Measurements from ENCODE around the gene GIMAP1.
A peak's percentile ranks its signal among the peaks of the same experiment; 100 is the strongest.
"Not testable (repeated sequence)": the region's sequence is repeated elsewhere in the genome, so short reads cannot be mapped to it uniquely, and the experiment has no call there.

Gene GIMAP1

DNA sequence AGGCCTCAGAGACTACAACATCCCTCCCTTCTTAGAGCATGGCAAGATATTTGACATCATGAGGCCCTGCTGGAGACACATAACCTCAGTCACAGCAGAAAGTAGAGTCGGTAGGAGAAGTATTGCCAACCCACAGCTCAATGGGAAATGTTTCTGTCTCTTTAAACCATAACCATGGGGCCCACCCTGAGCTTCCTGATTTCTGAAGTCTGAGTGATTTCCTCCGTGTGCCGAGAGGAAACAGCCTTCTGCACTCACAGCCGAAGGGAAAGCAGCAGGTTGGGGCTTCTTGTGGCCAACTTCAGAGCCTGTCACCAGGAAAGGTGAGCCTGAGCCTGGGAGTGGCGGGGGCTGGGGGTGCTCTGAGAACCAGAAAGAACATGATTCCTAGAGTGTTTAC is at the start of gene GIMAP1:
TSS of gene GIMAP1 (plus strand) at position 246 of the 400 bp plus-strand sequence. CDS start 2,435 bp downstream, outside the sequence.
- peak in 2 of 3 donors; percentile 56 to 59 for DNase-seq (ENCODE audit: low read depth in 3 of 3, low spot score in 1 of 3)

GRCh38 chr7:150668472-150668911 is 47.9 kb upstream of the GIMAP1 start:
- peak in 1 of 3 donors; percentile 44 for DNase-seq (ENCODE audit: low read depth in 3 of 3, low spot score in 1 of 3)

DNA sequence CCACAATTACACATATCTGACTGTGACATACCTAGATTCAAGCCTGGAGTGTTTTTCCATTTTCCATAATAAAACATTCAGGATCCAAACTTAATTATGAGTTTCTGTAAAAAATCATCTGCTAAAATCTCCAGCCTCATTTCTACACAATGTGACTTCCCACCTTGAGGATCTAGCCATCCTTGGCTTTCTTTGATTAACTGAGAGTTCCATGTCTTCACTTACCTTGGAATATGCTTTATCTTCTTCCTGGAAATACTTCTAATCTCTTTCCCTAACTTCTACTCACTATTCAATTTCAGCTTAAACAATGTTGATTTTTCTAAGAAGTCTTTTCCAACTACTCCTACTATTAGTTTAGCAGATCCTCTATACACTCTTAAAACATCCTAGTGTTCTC is 47.4 kb upstream of the GIMAP1 start:
- no peak for DNase-seq (ENCODE audit: low read depth in 3 of 3, low spot score in 1 of 3)

DNA sequence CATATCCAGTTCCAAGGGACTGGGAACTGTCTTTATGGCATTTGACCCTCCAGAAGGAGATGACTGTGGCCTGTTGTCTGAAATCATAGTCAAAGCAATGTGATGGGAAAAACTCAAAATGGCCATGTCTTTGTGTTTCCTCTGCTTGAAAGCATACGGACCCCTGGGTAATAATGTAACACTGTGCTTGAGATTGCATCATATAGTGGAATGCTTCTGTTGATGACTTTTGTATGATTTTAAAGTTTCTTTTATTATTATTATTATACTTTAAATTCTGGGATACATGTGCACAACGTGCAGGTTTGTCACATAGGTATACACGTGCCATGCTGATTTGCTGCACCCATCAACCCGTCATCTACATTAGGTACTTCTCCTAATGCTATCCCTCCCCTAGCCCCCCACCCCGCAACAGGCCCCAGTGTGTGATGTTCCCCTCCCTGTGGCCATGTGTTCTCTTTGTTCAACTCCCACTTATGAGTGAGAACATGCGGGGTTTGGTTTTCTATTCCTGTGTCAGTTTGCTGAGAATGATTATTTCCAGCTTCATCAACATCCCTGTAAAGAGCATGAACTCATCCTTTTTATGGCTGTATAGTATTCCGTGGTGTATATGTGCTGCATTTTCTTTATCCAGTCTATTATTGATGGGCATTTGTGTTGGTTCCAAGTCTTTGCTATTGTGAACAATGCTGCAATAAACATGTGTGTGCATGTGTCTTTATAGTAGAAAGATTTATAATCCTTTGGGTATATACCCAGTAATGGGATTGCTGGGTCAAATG is 44.4 kb upstream of the GIMAP1 start:
- DNase-seq (ENCODE audit: low read depth in 3 of 3, low spot score in 1 of 3) = not testable (repeated sequence)

- DNase-seq (ENCODE audit: low read depth in 3 of 3, low spot score in 1 of 3) = no peak
Measured at GRCh38 chr7:150675714-150676113, 40.7 kb upstream of the GIMAP1 start.

DNA sequence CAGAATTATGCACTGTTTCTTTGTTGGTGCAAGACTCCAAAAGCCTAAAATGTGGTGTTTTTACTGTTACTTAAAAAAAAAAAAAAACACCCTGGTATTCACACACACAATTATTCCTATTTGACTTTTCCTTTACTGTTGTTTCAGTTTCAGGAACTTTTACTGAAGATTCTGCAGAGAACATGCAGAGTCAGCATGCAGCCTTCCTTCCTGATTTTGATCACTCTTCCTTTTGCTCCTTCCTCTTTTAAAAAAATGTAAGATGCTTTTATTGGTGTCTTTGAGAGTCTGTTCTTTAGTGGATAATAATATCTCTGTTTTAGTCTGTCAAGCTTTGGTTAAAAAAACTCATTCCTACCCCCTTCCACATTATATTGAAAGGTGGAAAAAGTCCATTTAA is 40.1 kb upstream of the GIMAP1 start:
- DNase-seq (ENCODE audit: low read depth in 3 of 3, low spot score in 1 of 3) = not testable (repeated sequence)

DNA sequence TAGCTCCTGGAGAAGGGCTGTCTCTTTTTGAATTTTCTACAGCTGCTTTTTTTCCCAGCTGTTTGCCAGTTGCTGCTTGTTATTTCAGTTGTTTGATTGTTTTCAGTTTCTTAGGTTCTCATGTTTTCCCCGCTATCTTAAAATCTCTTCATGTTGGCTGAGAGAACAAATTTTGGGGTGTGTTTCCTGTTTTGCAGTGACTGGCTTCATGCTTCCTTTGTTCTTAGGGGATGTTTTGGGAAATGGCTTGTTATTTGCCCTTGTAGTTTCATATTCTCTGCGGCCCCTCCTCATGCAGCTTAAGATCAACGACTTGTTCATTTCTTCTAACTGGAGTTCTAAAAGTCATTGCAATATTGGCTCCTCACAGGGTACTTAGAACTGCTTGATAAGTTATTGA is 39.6 kb upstream of the GIMAP1 start:
- DNase-seq (ENCODE audit: low read depth in 3 of 3, low spot score in 1 of 3) = not testable (repeated sequence)

- DNase-seq (ENCODE audit: low read depth in 3 of 3, low spot score in 1 of 3) = not testable (repeated sequence)
Measured at GRCh38 chr7:150678601-150679000, 37.8 kb upstream of the GIMAP1 start.

DNA sequence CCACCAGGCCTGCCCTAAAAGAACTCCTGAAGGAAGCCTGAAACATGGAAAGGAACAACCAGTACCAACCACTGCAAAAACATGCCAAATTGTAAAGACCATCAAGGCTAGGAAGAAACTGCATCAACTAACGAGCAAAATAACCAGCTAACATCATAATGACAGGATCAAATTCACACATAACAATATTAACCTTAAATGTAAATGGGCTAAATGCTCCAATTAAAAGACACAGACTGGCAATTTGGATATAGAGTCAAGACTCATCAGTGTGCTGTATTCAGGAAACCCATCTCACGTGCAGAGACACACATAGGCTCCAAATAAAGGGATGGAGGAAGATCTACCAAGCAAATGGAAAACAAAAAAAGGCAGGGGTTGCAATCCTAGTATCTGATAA is 36.0 kb upstream of the GIMAP1 start:
- DNase-seq (ENCODE audit: low read depth in 3 of 3, low spot score in 1 of 3) = not testable (repeated sequence)

DNA sequence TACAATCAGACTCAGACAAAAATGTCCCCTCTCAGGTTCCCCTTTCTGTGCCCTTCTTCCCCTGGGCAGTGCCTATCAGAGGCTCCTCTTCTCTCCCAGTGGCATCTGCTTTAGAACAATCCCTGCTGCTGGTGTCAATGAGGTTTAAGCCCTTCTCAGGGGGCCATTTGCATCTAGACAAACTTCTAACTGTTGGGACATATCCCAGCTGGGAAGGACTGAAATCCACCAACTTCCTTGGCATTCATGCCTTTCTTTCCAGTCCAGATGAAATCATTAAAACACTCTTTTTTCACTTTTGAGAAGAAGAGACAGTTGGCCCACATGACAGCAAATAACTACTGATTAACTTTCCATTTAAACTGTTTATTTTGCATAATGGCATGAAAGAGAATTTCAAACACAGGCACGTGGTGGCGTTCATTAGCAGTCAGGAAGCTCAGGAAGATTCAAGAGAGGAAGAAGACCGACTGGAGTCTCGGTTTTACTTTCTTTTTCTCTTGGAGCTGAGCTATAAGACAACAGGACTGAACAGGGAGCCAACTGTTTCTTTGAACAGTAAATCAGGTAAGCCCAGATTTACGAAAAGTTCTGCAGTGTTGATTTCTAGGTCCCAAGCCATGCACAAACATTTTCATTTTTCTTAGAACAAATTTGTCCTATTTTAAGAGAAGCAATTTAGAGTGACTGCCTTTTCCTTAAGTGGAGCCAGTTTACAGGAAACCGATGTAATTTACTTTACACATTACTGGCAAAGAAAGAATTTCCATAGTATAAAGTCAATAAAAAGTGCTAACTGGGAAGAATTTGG is 31.0 kb upstream of the GIMAP1 start, which contains the start of gene GIMAP2:
TSS of gene GIMAP2 (plus strand) at position 488 of the 811 bp plus-strand sequence. CDS start 1,354 bp downstream, outside the sequence.
- no peak for DNase-seq (ENCODE audit: low read depth in 3 of 3, low spot score in 1 of 3)

GRCh38 chr7:150686030-150686631 is 30.3 kb upstream of the GIMAP1 start:
- DNase-seq (ENCODE audit: low read depth in 3 of 3, low spot score in 1 of 3) = no peak

GRCh38 chr7:150688630-150689029 is 27.8 kb upstream of the GIMAP1 start:
- no peak for DNase-seq (ENCODE audit: low read depth in 3 of 3, low spot score in 1 of 3)

DNA sequence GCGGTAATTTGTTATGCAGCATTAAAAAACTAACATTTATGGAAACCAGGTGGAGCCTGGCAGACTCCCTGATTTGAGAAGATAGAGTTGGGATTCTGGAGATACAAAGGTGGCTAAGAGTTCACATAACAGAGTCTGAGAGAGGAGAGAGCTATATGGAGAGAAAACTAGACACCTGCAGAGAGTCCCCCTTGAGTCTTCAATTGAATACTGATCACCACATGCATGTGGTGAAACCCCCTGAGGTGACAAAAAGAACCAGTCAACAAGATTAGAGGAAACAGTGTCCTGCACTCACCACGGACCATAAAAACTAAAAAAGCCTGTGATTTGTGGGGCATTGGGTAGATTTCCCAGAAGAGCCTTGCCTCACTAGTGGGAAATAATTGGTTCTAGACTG is 20.8 kb upstream of the GIMAP1 start:
- no peak for DNase-seq (ENCODE audit: low read depth in 3 of 3, low spot score in 1 of 3)

GRCh38 chr7:150703209-150703608 is 13.2 kb upstream of the GIMAP1 start:
- DNase-seq (ENCODE audit: low read depth in 3 of 3, low spot score in 1 of 3) = no peak

GRCh38 chr7:150715293-150715692 is 1.1 kb upstream of the GIMAP1 start:
- DNase-seq (ENCODE audit: low read depth in 3 of 3, low spot score in 1 of 3) = no peak

DNA sequence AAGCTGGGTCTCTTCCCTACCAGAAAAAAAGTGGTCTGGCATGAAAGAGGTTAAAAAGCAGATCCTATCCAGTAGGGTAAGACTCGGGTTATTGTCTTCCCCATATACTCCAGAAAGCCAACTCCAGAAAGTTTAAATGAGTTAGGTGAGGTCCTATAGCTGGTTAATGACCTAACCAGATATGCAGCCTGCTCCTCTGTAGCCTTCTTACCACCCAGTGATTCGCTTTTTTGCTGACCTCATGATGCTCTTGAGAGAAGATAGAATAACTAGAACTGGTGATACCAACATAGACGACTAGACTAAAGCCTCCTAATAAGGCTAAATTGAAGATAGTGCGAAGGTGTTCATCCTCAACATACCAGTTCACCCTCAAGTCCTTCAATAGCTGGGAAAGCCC is 675 bp upstream of the GIMAP1 start:
- no peak for DNase-seq (ENCODE audit: low read depth in 3 of 3, low spot score in 1 of 3)

- DNase-seq (ENCODE audit: low read depth in 3 of 3, low spot score in 1 of 3) = no peak
Measured at GRCh38 chr7:150716939-150717338, 526 bp downstream of the GIMAP1 start.

DNA sequence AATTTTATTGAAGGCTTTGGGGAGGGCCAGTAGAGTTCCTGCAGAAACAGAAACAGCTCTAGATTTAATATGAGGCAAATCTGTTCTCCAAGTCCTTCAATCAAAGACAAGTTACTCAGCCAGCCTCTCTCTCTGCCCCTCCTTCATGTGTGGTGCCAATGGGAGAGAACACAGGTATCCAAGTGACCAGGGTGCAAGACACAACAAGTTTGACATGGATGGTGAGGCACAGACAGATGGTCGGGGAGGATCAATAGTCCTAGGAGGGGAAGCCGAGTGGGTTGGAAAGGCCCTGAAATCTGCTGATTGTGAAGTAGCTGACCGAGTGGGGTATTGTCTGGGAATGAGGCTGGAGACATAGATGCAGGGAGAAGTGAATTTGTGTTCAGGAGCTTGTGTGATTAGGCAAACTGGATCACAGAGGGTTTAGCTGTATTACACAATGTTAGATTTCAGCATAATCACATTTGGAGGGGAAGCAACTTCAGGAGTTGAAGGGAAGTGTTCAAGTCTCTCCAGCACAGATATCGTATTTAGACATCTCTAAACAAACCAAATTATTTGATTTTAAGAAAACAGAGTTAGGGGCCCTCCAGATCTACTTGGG is 1.5 kb downstream of the GIMAP1 start:
- DNase-seq (ENCODE audit: low read depth in 3 of 3, low spot score in 1 of 3) = no peak

- no peak for DNase-seq (ENCODE audit: low read depth in 3 of 3, low spot score in 1 of 3)
Measured at GRCh38 chr7:150719436-150719835, 3.0 kb downstream of the GIMAP1 start.

DNA sequence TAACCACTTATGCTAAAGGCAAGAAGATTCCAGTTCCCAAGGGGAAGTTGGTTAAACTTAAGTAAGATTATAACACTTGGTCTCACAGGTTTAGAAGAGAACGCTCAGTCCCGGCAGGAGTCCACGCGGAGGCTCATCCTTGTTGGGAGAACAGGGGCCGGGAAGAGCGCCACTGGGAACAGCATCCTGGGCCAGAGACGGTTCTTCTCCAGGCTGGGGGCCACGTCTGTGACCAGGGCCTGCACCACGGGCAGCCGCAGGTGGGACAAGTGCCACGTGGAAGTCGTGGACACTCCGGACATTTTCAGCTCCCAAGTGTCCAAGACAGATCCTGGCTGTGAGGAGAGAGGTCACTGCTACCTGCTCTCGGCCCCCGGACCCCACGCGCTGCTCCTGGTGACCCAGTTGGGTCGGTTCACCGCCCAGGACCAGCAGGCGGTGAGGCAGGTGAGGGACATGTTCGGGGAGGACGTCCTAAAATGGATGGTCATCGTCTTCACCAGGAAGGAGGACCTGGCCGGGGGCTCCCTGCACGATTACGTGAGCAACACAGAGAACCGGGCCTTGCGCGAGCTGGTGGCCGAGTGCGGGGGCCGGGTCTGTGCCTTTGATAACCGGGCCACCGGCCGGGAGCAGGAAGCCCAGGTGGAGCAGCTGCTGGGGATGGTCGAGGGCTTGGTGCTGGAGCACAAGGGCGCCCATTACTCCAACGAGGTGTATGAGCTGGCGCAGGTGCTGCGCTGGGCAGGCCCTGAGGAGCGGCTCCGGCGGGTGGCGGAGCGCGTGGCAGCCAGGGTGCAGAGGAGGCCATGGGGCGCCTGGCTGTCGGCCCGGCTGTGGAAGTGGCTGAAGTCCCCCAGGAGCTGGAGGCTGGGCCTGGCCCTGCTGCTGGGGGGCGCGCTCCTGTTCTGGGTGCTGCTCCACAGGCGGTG is 3.8 kb downstream of the GIMAP1 start:
- no peak for DNase-seq (ENCODE audit: low read depth in 3 of 3, low spot score in 1 of 3)

Measured in stimulated activated CD4-positive, alpha-beta T cell treated with anti-CD3 and anti-CD28 coated beads, TNF-alpha, amount 100 ng/mL, for 1 hour (primary cell).